Common myeloid progenitor, CD34-positive (primary cell): ENCODE results near the gene LILRA1.
A peak's percentile ranks its signal among the peaks of the same experiment; 100 is the strongest.
"Not testable (repeated sequence)": the region's sequence is repeated elsewhere in the genome, so short reads cannot be mapped to it uniquely, and the experiment has no call there.

Experiments
- CTCF ChIA-PET: fragments of 350-600 bp; sonication (Branson Sonifier 250); formaldehyde crosslinking; loops from one replicate; lab custom pipeline; 2021; ENCODE audit warnings: antibody characterized with exemption; lab: Charles Lee
- POLR2A ChIA-PET: fragments of 350-600 bp; sonication (Branson Sonifier 250); formaldehyde crosslinking; loops from one replicate; lab custom pipeline; 2021; ENCODE audit warnings: antibody characterized with exemption; lab: Charles Lee
- DNase-seq, 3 donors: peaks; one replicate each; pipeline versions ENCODE4 v3.0.0 to v3.0.0-alpha.2; 2013
- H3K27ac ChIP-seq, 2 experiments: 1 replicate in 1 of 2; 2 replicates in 1 of 2; pipeline ENCODE4 v1.7.0; 2013; ENCODE audit warnings: inconsistent platforms in 2 of 2, low read length in 2 of 2, mild to moderate bottlenecking in 2 of 2, low read depth in 1 of 2, moderate library complexity in 1 of 2; ENCODE audit not compliant: severe bottlenecking in 2 of 2, insufficient read depth in 1 of 2, poor library complexity in 1 of 2
- H3K27me3 ChIP-seq, 5 experiments: replicated peaks in 2 of 5; 1 replicate in 3 of 5; 2 replicates in 2 of 5; pipeline versions ENCODE4 v1.6.1 to v1.7.0; 2013; ENCODE audit warnings: low read length in 4 of 5, mild to moderate bottlenecking in 2 of 5, moderate library complexity in 2 of 5, inconsistent platforms in 1 of 5; ENCODE audit not compliant: insufficient read depth in 5 of 5, control insufficient read depth in 4 of 5
- H3K36me3 ChIP-seq, 4 experiments: 1 replicate in 2 of 4; 2 replicates in 2 of 4; pipeline versions ENCODE4 v1.6.1 to v1.7.0; 2013; ENCODE audit warnings: low read length in 3 of 4, control low read depth in 1 of 4, mild to moderate bottlenecking in 1 of 4; ENCODE audit not compliant: control insufficient read depth in 4 of 4, insufficient read depth in 4 of 4
- H3K4me1 ChIP-seq, 4 experiments: 1 replicate in 3 of 4; 2 replicates in 1 of 4; pipeline versions ENCODE4 v1.6.1 to v1.7.1; 2013; ENCODE audit warnings: low read length in 3 of 4, mild to moderate bottlenecking in 3 of 4, control low read depth in 1 of 4, inconsistent platforms in 1 of 4, moderate library complexity in 1 of 4; ENCODE audit not compliant: control insufficient read depth in 4 of 4, insufficient read depth in 4 of 4; ENCODE audit errors: control extremely low read depth in 1 of 4
- H3K4me3 ChIP-seq, 7 experiments: 1 replicate in 4 of 7; 2 replicates in 3 of 7; pipeline versions ENCODE4 v1.5.1 to v1.7.0; 2013; ENCODE audit warnings: mild to moderate bottlenecking in 7 of 7, low read length in 6 of 7, moderate library complexity in 6 of 7, inconsistent platforms in 2 of 7, low read depth in 2 of 7, control low read depth in 1 of 7; ENCODE audit not compliant: insufficient read depth in 4 of 7, control insufficient read depth in 1 of 7; ENCODE audit errors: extremely low read depth in 1 of 7
- H3K9me3 ChIP-seq, 5 experiments: 1 replicate in 4 of 5; 2 replicates in 1 of 5; pipeline versions ENCODE4 v1.6.1 to v1.7.1; 2013; ENCODE audit warnings: low read length in 4 of 5, mild to moderate bottlenecking in 2 of 5, inconsistent platforms in 1 of 5, low read depth in 1 of 5, moderate library complexity in 1 of 5; ENCODE audit not compliant: control insufficient read depth in 4 of 5, insufficient read depth in 2 of 5; ENCODE audit errors: control extremely low read depth in 1 of 5
- WGBS: methylation state at CpG from one replicate; pipeline ENCODE4 v1.1.5; 2013; ENCODE audit not compliant: insufficient coverage; 5-methylcytosine and 5-hydroxymethylcytosine counted together

Gene LILRA1

DNA sequence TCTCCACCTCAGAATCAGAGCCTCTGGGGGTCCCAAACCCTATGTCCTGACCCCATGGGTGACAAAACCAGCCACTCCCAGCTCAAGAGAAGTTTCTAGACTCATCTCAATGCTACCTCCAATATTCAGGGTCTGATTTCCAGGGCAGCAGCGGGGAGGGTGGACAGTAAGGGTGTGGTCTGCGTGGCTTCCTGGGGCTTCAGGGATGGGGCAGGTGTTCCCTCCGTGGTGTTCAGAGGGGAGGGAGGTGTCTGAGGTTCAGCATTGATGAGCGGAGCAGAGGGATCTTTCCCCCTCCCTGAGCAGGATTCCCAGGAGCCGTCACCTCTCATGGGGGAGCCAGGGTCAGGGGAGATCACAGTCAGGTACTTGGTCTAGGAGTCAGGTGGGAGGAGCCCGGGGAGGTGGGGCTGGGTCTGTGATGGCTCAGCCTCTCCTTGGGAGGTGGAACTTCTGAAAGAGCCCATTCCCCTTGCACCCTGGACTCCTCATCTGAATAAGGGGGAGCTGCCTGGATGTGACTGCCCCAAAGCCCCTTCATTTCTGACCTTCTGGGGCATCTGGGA lies 16.9 kb upstream of the LILRA1 start:
- H3K4me3 ChIP-seq: no peak overlapping the region
- 88% methylated on average over 5 of the region's 6 CpGs for WGBS
- peaks cover 0 to 11% (median under 1%) of the 10 kb centered on the region in 4 experiments for H3K36me3 ChIP-seq
- H3K4me1 ChIP-seq: peaks cover 3 to 39% (median 34%) of the 10 kb centered on the region in 4 experiments
- no peak for DNase-seq
- ChIA-PET POLR2A (no interaction called here), CTCF (interaction anchor here (0.8 kb wide), 1 partner anchor 99 kb away, joined by 3 read pairs; no protein-coding TSS in a partner anchor)
- H3K27me3 ChIP-seq: no peaks in the 10 kb centered on the region
- H3K9me3 ChIP-seq: no peaks in the 10 kb centered on the region
- no peak overlapping the region for H3K27ac ChIP-seq

GRCh38 chr19:54577334-54577733 lies 16.1 kb upstream of the LILRA1 start:
- WGBS: 86% methylated on average over 1 of the region's 3 CpGs
- CTCF ChIA-PET: interaction anchor here (0.8 kb wide), 1 partner anchor 100 kb away, joined by 3 read pairs; no protein-coding TSS in a partner anchor
- DNase-seq: no peak
- no peaks in the 10 kb centered on the region for H3K27me3 ChIP-seq
- H3K4me3 ChIP-seq: no peak overlapping the region
- peaks cover 0 to 4% (median 0%) of the 10 kb centered on the region in 5 experiments for H3K9me3 ChIP-seq
- POLR2A ChIA-PET: no interaction called here
- peaks cover 0 to 11% (median 2%) of the 10 kb centered on the region in 4 experiments for H3K36me3 ChIP-seq
- H3K4me1 ChIP-seq: peaks cover 3 to 31% (median 26%) of the 10 kb centered on the region in 4 experiments
- no peak overlapping the region for H3K27ac ChIP-seq

- peaks cover 0 to 22% (median 16%) of the 10 kb centered on the region in 4 experiments for H3K4me1 ChIP-seq
- DNase-seq, H3K9me3 ChIP-seq, POLR2A ChIA-PET, H3K4me3 ChIP-seq, H3K27me3 ChIP-seq, H3K27ac ChIP-seq, CTCF ChIA-PET: not testable (repeated sequence)
- 80% methylated on average over 2 of the region's 5 CpGs for WGBS
- peaks cover 0 to 11% (median 2%) of the 10 kb centered on the region in 4 experiments for H3K36me3 ChIP-seq
Measured at GRCh38 chr19:54578268-54578667, 15.2 kb upstream of the LILRA1 start.

DNA sequence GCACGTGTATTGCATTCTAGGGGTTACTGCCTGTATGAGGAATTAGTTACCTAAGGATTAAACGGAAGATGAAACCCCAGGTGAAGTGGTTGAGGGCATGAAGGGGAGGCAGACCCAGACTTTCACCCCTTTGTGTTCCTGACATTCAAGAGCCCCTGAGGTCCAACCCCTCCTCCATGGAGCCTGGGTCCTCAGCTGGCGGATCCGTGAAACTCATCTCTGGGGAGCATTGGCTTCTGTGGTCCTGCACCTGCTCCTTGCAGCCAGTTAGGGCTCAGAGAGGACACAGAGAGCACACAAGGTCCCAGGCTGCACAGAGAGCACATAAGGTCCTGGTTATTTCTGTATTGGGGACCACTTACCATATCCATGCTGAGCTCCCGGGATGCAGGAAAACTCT lies 7.0 kb upstream of the LILRA1 start:
- no peak overlapping the region for H3K27ac ChIP-seq
- CTCF ChIA-PET: no interaction called here
- no peak overlapping the region for H3K4me3 ChIP-seq
- H3K36me3 ChIP-seq: peaks cover 0 to 11% (median 5%) of the 10 kb centered on the region in 4 experiments
- peaks cover 0 to 6% (median 4%) of the 10 kb centered on the region in 5 experiments for H3K9me3 ChIP-seq
- DNase-seq: no peak
- WGBS: 92% methylated on average over 5 of the region's 5 CpGs
- H3K4me1 ChIP-seq: no peaks in the 10 kb centered on the region
- H3K27me3 ChIP-seq: no peaks in the 10 kb centered on the region
- POLR2A ChIA-PET: no interaction called here

DNA sequence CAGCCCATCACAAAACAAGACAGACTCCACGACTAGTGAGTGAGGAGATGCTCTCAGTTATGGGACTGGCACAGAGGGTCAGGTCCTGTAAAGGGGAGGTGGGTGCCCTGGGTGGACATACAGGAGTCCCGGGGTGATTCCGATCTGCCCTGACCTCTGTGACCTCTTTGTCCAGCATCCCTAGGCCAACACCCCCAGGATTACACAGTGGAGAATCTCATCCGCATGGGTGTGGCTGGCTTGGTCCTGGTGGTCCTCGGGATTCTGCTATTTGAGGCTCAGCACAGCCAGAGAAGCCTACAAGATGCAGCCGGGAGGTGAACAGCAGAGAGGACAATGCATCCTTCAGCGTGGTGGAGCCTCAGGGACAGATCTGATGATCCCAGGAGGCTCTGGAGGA lies 6.4 kb upstream of the LILRA1 start:
- Histone ChIP-seq H3K36me3 (peaks cover 0 to 11% (median 4%) of the 10 kb centered on the region in 4 experiments), H3K27ac (no peak overlapping the region), H3K9me3 (peaks cover 0 to 6% (median 2%) of the 10 kb centered on the region in 5 experiments), H3K4me1 (peaks cover 0 to under 1% (median 0%) of the 10 kb centered on the region in 4 experiments), H3K27me3 (no peaks in the 10 kb centered on the region), H3K4me3 (no peak overlapping the region)
- 97% methylated on average over 6 of the region's 7 CpGs for WGBS
- ChIA-PET POLR2A (no interaction called here), CTCF (no interaction called here)
- no peak for DNase-seq

DNA sequence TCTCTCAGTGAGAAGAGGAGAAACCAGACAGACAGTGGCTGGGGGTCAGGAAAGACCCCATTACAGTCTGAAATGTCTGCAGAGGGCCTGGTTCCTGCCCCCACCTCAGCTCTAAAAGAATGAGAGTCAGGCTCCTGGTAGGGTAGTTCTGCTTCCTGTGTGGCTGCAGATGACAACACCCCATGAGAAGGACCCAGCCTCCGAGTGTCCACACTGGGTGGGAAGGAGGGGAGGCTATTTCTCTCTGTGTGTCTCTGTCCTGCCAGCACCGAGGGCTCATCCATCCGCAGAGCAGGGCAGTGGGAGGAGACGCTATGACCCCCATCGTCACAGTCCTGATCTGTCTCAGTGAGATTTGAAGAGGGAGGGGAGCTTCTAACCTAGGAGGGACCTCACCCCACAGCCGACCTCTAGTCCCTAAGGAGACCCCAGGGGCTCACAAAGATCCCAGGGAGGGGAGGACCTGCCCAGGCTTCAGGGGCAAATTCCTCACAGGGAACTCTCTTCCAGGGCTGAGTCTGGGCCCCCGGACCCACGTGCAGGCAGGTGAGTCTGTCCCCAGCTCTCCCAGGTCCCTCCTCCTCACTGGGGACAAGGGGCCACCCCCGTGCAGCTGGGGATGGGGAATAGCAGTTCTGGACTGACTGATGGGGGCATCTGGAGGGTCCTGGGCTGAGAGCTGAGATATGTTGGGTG lies 647 bp downstream of the LILRA1 start:
- H3K27ac ChIP-seq, H3K36me3 ChIP-seq, H3K9me3 ChIP-seq, CTCF ChIA-PET, POLR2A ChIA-PET, H3K27me3 ChIP-seq: not testable (repeated sequence)
- WGBS: 72% methylated on average over 4 of the region's 9 CpGs
- peak in 2 of 3 donors; percentile 33 to 41 for DNase-seq
- Histone ChIP-seq H3K4me1 (peaks cover 0 to 28% (median 23%) of the 10 kb centered on the region in 4 experiments), H3K4me3 (peak overlapping the region in 6 of 7 experiments; percentile 6 to 57 (median 36))

DNA sequence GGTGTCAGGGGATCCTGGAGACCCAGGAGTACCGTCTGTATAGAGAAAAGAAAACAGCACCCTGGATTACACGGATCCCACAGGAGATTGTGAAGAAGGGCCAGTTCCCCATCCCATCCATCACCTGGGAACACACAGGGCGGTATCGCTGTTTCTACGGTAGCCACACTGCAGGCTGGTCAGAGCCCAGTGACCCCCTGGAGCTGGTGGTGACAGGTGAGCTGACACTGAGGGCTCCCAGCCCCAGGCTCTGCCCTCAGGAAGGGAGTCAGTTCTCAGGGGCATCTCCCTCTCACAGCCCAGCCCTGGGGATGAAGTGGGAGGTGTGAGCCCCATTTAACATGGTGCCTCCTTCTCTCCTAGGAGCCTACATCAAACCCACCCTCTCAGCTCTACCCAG lies 1.3 kb downstream of the LILRA1 start:
- no peak overlapping the region for H3K4me3 ChIP-seq
- ChIA-PET CTCF (no interaction called here), POLR2A (no interaction called here)
- H3K9me3 ChIP-seq: peaks cover 0 to 5% (median 1%) of the 10 kb centered on the region in 5 experiments
- H3K27ac ChIP-seq: no peak overlapping the region
- H3K36me3 ChIP-seq: no peaks in the 10 kb centered on the region
- no peaks in the 10 kb centered on the region for H3K27me3 ChIP-seq
- H3K4me1 ChIP-seq: peaks cover 0 to 28% (median 23%) of the 10 kb centered on the region in 4 experiments
- 96% methylated on average over 4 of the region's 5 CpGs for WGBS
- DNase-seq: no peak
